GM18861 (cell line): ENCODE data around the gene BTF3L4.
A peak's percentile ranks its signal among the peaks of the same experiment; 100 is the strongest.
"Not testable (repeated sequence)": the region's sequence is repeated elsewhere in the genome, so short reads cannot be mapped to it uniquely, and the experiment has no call there.

Source experiments
- ATAC-seq: cut with Tn5 transposase; IDR thresholded peaks from one replicate; pipeline ENCODE4 v1.9.1; 2021; ENCODE audit not compliant: unreplicated experiment

The BTF3L4 gene

DNA sequence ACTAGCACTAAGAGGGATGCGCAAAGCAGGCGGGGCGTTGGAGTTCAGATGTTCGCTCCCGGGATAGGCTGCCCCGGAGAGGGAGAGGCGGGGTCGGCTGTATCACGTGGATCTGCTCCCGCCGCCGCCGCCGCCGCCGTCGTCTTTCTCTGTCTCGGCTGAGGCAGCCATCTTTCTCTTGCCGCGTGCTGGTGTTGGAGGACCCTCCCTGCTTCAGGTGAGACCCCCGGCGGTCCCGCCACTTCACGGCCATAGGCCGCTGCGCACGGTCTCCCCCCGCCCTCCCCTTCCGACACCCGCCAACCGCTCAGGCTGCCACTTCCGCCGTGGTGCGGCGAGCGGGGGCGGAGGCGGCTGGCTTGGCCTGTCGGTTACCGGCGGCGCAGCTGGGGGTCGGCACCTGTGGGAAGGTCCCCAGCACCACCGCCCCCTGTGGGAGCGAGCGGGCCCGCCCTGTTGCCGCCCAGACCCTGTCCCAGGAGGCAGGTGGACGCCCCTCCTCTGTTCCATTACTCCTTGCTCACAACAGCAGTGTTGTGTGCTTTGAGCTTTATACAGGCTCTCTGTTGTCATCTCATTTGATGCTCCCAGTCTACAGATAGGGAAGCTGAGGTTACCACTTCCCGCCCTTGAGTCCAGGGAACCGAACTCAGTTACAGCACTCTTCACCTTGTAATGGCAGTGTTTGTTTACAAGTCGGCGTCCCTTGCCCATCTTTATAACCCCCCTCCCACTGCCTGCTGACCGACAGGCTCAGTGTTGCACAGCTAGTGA lies at the start of gene BTF3L4:
Gene BTF3L4 (plus strand): TSS at position 133 of the 774 bp plus-strand sequence. CDS start 3,553 bp downstream, outside the sequence.
- peak; percentile 67 for ATAC-seq

- no peak for ATAC-seq
Observed at GRCh38 chr1:52007215-52008002, 48.7 kb upstream of the BTF3L4 start.

GRCh38 chr1:52008071-52008809 lies 47.9 kb upstream of the BTF3L4 start:
- ATAC-seq, result no peak

GRCh38 chr1:52022133-52022532 lies 34.0 kb upstream of the BTF3L4 start:
- no peak for ATAC-seq

DNA sequence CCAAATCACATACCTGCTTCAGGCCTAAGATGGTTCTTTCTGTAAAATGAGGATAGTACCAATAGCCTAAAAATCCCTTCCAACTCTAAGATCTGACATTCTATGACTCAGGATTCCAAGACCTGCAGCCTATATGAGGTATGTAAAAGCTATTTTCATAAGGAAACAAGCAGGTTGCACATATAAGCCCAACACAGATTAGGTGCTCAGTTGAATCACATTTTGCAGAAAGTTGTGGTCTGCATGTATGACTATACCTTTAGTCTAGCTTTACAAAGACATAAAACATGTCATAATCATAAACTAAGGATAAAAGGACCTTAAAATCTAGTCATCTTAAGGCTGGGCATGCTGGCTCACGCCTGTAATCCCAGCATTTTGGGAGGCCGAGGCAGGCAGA lies 29.8 kb upstream of the BTF3L4 start:
- no peak for ATAC-seq

GRCh38 chr1:52028328-52028727 lies 27.8 kb upstream of the BTF3L4 start:
- ATAC-seq, result no peak

- not testable (repeated sequence) for ATAC-seq
Observed at GRCh38 chr1:52028839-52029238, 27.3 kb upstream of the BTF3L4 start.

- no peak for ATAC-seq
Observed at GRCh38 chr1:52032124-52032784, 23.8 kb upstream of the BTF3L4 start.

DNA sequence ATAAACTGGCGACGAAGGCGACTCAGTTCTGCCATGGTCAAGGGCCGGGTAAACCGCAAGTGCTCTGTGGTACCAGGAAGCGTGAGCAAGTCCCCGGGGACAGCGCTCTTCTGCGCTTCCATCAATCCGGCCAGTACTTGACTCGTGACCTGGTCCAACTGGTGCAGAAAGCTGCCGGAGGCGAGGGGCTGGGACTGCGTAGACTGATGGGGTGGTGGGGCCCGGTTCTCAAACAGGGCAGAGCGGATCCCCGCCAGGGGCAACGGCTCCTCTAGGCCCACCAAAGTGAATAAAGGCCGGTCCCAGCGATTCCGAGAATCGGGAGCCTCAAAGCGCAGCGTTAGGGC lies 23.3 kb upstream of the BTF3L4 start:
- no peak for ATAC-seq

DNA sequence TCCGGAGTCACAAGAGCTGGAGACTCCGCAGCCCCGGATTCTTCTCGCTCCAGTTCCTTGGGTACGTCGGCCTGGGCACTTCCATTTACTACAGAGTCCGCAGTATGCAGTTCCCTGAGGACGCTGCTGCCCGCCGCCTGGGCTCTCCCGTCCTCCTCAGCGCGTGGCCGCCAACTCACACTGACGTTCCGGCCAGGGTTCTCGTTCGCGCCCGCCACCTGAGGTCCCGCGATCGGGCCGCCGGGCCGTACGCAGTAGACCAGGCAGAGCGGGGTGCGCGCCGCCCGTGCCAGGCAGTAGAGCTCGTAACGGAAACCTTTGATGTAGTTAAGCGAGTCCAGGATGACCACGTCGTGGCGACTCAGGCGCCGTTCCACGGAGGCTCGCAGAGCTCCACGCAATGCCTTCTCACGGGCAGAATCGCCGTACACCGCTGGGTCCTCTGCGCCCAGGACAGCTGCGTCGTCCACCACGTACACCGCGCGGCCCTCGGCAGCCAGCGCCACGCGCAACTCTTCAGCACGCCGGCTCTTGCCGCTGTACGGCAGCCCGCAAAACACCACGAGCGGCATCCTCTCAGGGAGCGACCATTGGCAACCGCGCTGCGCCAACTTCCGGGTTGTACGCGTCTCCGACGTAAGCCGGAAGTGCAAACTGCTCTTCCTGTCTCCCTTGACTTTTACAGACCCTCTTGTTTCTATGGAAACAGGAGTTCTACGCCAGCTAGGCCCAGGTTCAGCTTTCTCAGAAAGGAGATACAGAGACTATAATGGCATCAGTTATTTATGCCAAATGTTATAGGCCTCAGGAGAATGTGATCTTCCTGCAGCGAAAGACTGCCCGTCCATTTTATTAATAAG lies 22.7 kb upstream of the BTF3L4 start, which contains the start of gene KTI12:
Gene KTI12 (minus strand): TSS at position 621 of the 860 bp plus-strand sequence. CDS start 49 bp downstream, at position 572.
- peak; percentile 85 for ATAC-seq

- no peak for ATAC-seq
Observed at GRCh38 chr1:52034050-52034384, 22.1 kb upstream of the BTF3L4 start.

- no peak for ATAC-seq
Observed at GRCh38 chr1:52037402-52037814, 18.7 kb upstream of the BTF3L4 start.

- no peak for ATAC-seq
Observed at GRCh38 chr1:52037909-52038308, 18.2 kb upstream of the BTF3L4 start.

GRCh38 chr1:52041551-52042185 lies 14.4 kb upstream of the BTF3L4 start:
- no peak for ATAC-seq

DNA sequence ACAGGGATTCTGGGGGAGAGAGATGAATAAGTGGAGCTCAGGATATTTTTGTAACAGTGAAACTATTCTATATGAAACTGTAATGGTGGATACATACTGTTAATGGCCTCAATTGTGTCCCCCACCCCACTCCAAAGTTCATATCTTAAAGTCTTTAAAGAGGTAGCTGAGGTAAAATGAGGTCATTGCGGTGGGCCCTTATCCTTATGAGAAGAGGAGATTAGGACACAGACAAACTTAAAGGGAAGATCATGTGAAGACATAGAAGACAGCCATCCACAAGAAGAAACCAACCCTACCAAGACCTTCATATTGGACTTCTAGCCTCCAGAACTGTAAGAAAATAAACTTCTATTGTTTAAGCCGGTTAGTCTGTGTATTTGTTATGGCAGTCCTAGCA lies 10.9 kb upstream of the BTF3L4 start:
- ATAC-seq, result no peak

- not testable (repeated sequence) for ATAC-seq
Observed at GRCh38 chr1:52045666-52046195, 10.4 kb upstream of the BTF3L4 start.

DNA sequence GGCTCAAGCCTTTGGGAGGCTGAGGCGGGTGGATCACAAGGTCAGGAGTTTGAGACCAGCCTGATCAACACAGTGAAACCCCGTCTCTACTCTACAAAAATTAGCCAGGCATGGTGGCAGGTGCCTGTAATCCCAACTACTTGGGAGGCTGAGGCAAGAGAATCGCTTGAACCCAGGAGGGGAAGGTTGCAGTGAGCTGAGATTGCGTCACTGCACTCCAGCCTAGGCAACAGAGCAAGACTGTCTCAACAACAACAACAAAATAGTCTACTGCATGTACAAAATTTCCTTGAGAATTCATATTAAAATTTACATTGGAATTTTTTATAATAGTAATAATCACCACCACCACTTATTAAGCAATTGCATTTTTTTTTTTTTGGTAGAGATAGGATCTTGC lies 6.8 kb upstream of the BTF3L4 start:
- not testable (repeated sequence) for ATAC-seq

DNA sequence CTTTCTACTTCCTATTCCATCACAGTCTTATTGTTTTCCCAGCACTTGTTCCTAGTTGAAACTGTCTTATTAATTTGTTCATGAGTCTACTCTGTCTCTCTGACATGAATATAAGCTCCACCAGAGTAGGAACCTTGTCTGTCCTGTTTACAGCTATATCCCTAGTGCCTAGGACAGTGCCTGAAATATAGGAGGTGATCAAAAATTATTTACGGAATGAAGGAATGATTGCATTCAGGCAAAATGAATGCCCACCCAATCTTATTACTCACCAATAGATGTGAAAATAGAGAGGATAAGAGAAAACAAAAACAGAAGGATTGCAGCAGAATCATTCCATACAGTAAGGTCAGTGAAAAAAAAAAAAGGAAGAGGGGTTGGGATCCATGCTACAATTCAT lies 2.2 kb upstream of the BTF3L4 start:
- no peak for ATAC-seq

DNA sequence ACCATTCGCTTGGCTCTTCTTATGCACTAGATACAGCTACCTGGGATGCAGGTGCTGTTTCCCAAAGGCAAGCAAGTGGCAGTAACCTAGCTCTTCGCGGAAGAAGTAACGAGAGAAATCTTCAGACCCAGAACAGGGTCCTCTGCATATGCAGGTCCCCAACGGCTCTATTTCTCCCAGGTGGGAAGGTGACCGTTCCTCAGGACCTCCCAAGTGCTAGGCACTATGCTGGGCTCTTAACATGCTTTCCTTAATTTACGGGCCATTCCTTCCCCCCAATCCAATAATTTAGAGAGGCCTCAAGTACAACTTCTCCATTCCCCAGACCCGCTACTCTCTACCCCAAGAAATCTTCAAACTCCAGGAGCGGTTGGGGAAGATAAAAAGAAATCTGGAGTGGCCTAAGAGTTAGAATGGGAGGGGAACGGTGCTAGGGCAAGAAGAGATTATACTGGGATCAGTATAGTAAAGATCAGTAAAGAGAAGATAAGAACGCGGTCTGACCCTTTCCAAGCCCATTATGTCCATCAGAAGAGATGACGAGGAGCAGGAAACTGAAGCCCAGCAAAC lies 1.5 kb upstream of the BTF3L4 start:
- no peak for ATAC-seq
